Common myeloid progenitor, CD34-positive (primary cell): ENCODE results near the gene ETFRF1.

Source experiments
- CTCF ChIA-PET: fragments of 350-600 bp; sonication (Branson Sonifier 250); formaldehyde crosslinking; loops from one replicate; lab custom pipeline; 2021; ENCODE audit warnings: antibody characterized with exemption; lab: Charles Lee
- POLR2A ChIA-PET: fragments of 350-600 bp; sonication (Branson Sonifier 250); formaldehyde crosslinking; loops from one replicate; lab custom pipeline; 2021; ENCODE audit warnings: antibody characterized with exemption; lab: Charles Lee
- DNase-seq, 3 donors: peaks; one replicate each; pipeline versions ENCODE4 v3.0.0 to v3.0.0-alpha.2; 2013
- H3K27ac ChIP-seq, 2 experiments: 1 replicate in 1 of 2; 2 replicates in 1 of 2; pipeline ENCODE4 v1.7.0; 2013; ENCODE audit warnings: inconsistent platforms in 2 of 2, low read length in 2 of 2, mild to moderate bottlenecking in 2 of 2, low read depth in 1 of 2, moderate library complexity in 1 of 2; ENCODE audit not compliant: severe bottlenecking in 2 of 2, insufficient read depth in 1 of 2, poor library complexity in 1 of 2
- H3K27me3 ChIP-seq, 5 experiments: replicated peaks in 2 of 5; 1 replicate in 3 of 5; 2 replicates in 2 of 5; pipeline versions ENCODE4 v1.6.1 to v1.7.0; 2013; ENCODE audit warnings: low read length in 4 of 5, mild to moderate bottlenecking in 2 of 5, moderate library complexity in 2 of 5, inconsistent platforms in 1 of 5; ENCODE audit not compliant: insufficient read depth in 5 of 5, control insufficient read depth in 4 of 5
- H3K36me3 ChIP-seq, 4 experiments: 1 replicate in 2 of 4; 2 replicates in 2 of 4; pipeline versions ENCODE4 v1.6.1 to v1.7.0; 2013; ENCODE audit warnings: low read length in 3 of 4, control low read depth in 1 of 4, mild to moderate bottlenecking in 1 of 4; ENCODE audit not compliant: control insufficient read depth in 4 of 4, insufficient read depth in 4 of 4
- H3K4me1 ChIP-seq, 4 experiments: 1 replicate in 3 of 4; 2 replicates in 1 of 4; pipeline versions ENCODE4 v1.6.1 to v1.7.1; 2013; ENCODE audit warnings: low read length in 3 of 4, mild to moderate bottlenecking in 3 of 4, control low read depth in 1 of 4, inconsistent platforms in 1 of 4, moderate library complexity in 1 of 4; ENCODE audit not compliant: control insufficient read depth in 4 of 4, insufficient read depth in 4 of 4; ENCODE audit errors: control extremely low read depth in 1 of 4
- H3K4me3 ChIP-seq, 7 experiments: 1 replicate in 4 of 7; 2 replicates in 3 of 7; pipeline versions ENCODE4 v1.5.1 to v1.7.0; 2013; ENCODE audit warnings: mild to moderate bottlenecking in 7 of 7, low read length in 6 of 7, moderate library complexity in 6 of 7, inconsistent platforms in 2 of 7, low read depth in 2 of 7, control low read depth in 1 of 7; ENCODE audit not compliant: insufficient read depth in 4 of 7, control insufficient read depth in 1 of 7; ENCODE audit errors: extremely low read depth in 1 of 7
- H3K9me3 ChIP-seq, 5 experiments: 1 replicate in 4 of 5; 2 replicates in 1 of 5; pipeline versions ENCODE4 v1.6.1 to v1.7.1; 2013; ENCODE audit warnings: low read length in 4 of 5, mild to moderate bottlenecking in 2 of 5, inconsistent platforms in 1 of 5, low read depth in 1 of 5, moderate library complexity in 1 of 5; ENCODE audit not compliant: control insufficient read depth in 4 of 5, insufficient read depth in 2 of 5; ENCODE audit errors: control extremely low read depth in 1 of 5
- WGBS: methylation state at CpG from one replicate; pipeline ENCODE4 v1.1.5; 2013; ENCODE audit not compliant: insufficient coverage; 5-methylcytosine and 5-hydroxymethylcytosine counted together

ETFRF1 gene

GRCh38 chr12:25242981-25243679 lies 48.1 kb downstream of the ETFRF1 start:
- Histone ChIP-seq H3K4me1 (no peaks in the 10 kb centered on the region), H3K27ac (no peak overlapping the region), H3K9me3 (no peaks in the 10 kb centered on the region), H3K4me3 (no peak overlapping the region), H3K36me3 (peaks cover 4 to 22% (median 13%) of the 10 kb centered on the region in 4 experiments), H3K27me3 (no peaks in the 10 kb centered on the region)
- 92% methylated on average over 4 of the region's 5 CpGs for WGBS
- no peak for DNase-seq
- ChIA-PET CTCF (interaction anchor here (0.9 to 2.3 kb wide), 2 partner anchors 122 to 347 kb away, joined by 3 to 5 read pairs; no protein-coding TSS in a partner anchor), POLR2A (no interaction called here)

GRCh38 chr12:25243680-25243990 lies 48.6 kb downstream of the ETFRF1 start:
- Histone ChIP-seq H3K27ac (no peak overlapping the region), H3K4me1 (peaks cover 0 to 2% (median under 1%) of the 10 kb centered on the region in 4 experiments), H3K4me3 (no peak overlapping the region), H3K36me3 (peaks cover 4 to 22% (median 14%) of the 10 kb centered on the region in 4 experiments), H3K9me3 (no peaks in the 10 kb centered on the region), H3K27me3 (no peaks in the 10 kb centered on the region)
- no peak for DNase-seq
- POLR2A ChIA-PET = no interaction called here
- CTCF ChIA-PET = no interaction called here

GRCh38 chr12:25245491-25245890 lies 50.5 kb downstream of the ETFRF1 start:
- Histone ChIP-seq H3K4me3 (no peak overlapping the region), H3K4me1 (peaks cover 7 to 13% (median 11%) of the 10 kb centered on the region in 4 experiments), H3K27ac (no peak overlapping the region), H3K27me3 (no peaks in the 10 kb centered on the region), H3K9me3 (no peaks in the 10 kb centered on the region), H3K36me3 (peaks cover 4 to 18% (median 12%) of the 10 kb centered on the region in 4 experiments)
- ChIA-PET CTCF (interaction anchor here (0.6 to 1.5 kb wide), 2 partner anchors 20 to 55 kb away, joined by 3 to 4 read pairs; no protein-coding TSS in a partner anchor), POLR2A (no interaction called here)
- DNase-seq = no peak
- WGBS = 100% methylated on average over 6 of the region's 6 CpGs

GRCh38 chr12:25248137-25248536 lies 53.1 kb downstream of the ETFRF1 start:
- no peaks in the 10 kb centered on the region for H3K27me3 ChIP-seq
- peaks cover 2 to 15% (median 10%) of the 10 kb centered on the region in 4 experiments for H3K36me3 ChIP-seq
- H3K4me3 ChIP-seq = no peak overlapping the region
- ChIA-PET POLR2A (no interaction called here), CTCF (interaction anchor here (0.8 kb wide), 1 partner anchor 144 kb away, joined by 3 read pairs; no protein-coding TSS in a partner anchor)
- H3K9me3 ChIP-seq = no peaks in the 10 kb centered on the region
- no peak overlapping the region for H3K27ac ChIP-seq
- WGBS = 97% methylated on average over 20 of the region's 20 CpGs
- H3K4me1 ChIP-seq = peaks cover 7 to 18% (median 14%) of the 10 kb centered on the region in 4 experiments
- no peak for DNase-seq

- Histone ChIP-seq H3K36me3 (peaks cover 2 to 11% (median 8%) of the 10 kb centered on the region in 4 experiments), H3K4me3 (no peak overlapping the region), H3K27ac (no peak overlapping the region), H3K4me1 (peaks cover 7 to 18% (median 15%) of the 10 kb centered on the region in 4 experiments), H3K27me3 (no peaks in the 10 kb centered on the region), H3K9me3 (no peaks in the 10 kb centered on the region)
- WGBS = no CpG with 5 or more reads among the region's 1 CpG
- CTCF ChIA-PET = interaction anchor here (0.8 to 1.1 kb wide), 3 partner anchors 8 to 144 kb away, joined by 3 to 5 read pairs (median 3); no protein-coding TSS in a partner anchor
- no peak for DNase-seq
- POLR2A ChIA-PET = no interaction called here
Measured at GRCh38 chr12:25248732-25249131, 53.7 kb downstream of the ETFRF1 start.

GRCh38 chr12:25249931-25250738 lies 55.1 kb downstream of the ETFRF1 start:
- POLR2A ChIA-PET = interaction anchor here (0.9 to 1.7 kb wide), 4 partner anchors 16 to 137 kb away, joined by 3 to 6 read pairs (median 5); no protein-coding TSS in a partner anchor
- peaks cover 7 to 18% (median 15%) of the 10 kb centered on the region in 4 experiments for H3K4me1 ChIP-seq
- H3K9me3 ChIP-seq = no peaks in the 10 kb centered on the region
- H3K36me3 ChIP-seq = peaks cover 0 to 11% (median 3%) of the 10 kb centered on the region in 4 experiments
- H3K27me3 ChIP-seq = no peaks in the 10 kb centered on the region
- peak; percentile 24 to 63 (median 57) for DNase-seq
- CTCF ChIA-PET = interaction anchor here (0.9 to 1.4 kb wide), 2 partner anchors 9 to 132 kb away, joined by 5 read pairs; no protein-coding TSS in a partner anchor
- 0% methylated on average over 19 of the region's 56 CpGs for WGBS
- H3K27ac ChIP-seq = peak overlapping the region; percentile 62 to 84
- peak overlapping the region; percentile 78 to 97 (median 82) for H3K4me3 ChIP-seq
